Bronchial epithelial cell (primary cell): Measurements from ENCODE around the gene SRL. TPM values are rescaled to one million over a fixed set of nuclear protein-coding genes. Genes with fewer than 3 reads are reported as not detected.

Source experiments
- DNase-seq: peaks from one replicate; pipeline ENCODE4 v3.0.0-alpha.2; 2010; ENCODE audit warnings: low read depth
- FAIRE-seq: peaks from 2 replicates; lab custom pipeline; 2011; peaks lifted over from hg19 to GRCh38; lab: Jason Lieb, UNC
- H3K27me3 ChIP-seq: 2 replicates; pipeline ENCODE4 v1.5.1; 2011; ENCODE audit warnings: low read length; ENCODE audit not compliant: control insufficient read depth, insufficient read depth
- H3K36me3 ChIP-seq: 2 replicates; pipeline ENCODE4 v1.5.1; 2011; ENCODE audit warnings: low read length; ENCODE audit not compliant: control insufficient read depth, insufficient read depth
- H3K4me3 ChIP-seq: 2 replicates; pipeline ENCODE4 v1.5.1; 2011; ENCODE audit warnings: mild to moderate bottlenecking, low read depth, low read length, control low read depth
- total RNA-seq: library from RNA; depleted of rRNA; stranded (reverse); fragments of >200 nt; gene quantifications from 2 replicates; pipeline ENCODE4 v1.2.1, GENCODE V29; 2014
- TF ChIP-seq, protein P1 (sequence below): IDR thresholded peaks from 2 replicates; pipeline ENCODE4 v1.5.1; 2011; ENCODE audit warnings: mild to moderate bottlenecking, moderate library complexity, low read length, control low read depth, inconsistent platforms; ENCODE audit not compliant: insufficient read depth, severe bottlenecking

The SRL gene
- total RNA-seq, 1 donor from 2014 or later: not detected

DNA sequence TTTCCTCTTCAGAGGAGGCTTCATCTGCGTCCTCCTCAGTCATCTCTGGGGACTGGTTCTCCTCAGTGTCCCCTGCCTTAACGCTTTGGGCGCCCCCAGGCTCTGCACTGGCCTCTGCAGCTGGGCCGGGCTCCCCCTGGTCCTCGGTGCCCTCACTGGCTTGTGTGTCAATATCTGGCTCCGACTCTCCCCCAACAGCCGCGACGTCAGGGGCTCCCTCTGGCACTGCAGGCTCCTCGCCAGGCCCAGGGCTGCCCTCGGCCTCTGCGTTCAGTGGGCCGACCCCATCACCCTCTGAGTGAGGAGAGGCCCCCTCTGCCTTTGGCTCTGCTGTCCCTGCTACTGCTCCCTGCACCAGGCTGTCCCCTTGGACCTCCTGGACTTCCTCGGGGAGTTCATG is 34.7 kb downstream of the SRL start:
- FAIRE-seq (no peak), DNase-seq (no peak)
- TF ChIP-seq, protein P1, sequence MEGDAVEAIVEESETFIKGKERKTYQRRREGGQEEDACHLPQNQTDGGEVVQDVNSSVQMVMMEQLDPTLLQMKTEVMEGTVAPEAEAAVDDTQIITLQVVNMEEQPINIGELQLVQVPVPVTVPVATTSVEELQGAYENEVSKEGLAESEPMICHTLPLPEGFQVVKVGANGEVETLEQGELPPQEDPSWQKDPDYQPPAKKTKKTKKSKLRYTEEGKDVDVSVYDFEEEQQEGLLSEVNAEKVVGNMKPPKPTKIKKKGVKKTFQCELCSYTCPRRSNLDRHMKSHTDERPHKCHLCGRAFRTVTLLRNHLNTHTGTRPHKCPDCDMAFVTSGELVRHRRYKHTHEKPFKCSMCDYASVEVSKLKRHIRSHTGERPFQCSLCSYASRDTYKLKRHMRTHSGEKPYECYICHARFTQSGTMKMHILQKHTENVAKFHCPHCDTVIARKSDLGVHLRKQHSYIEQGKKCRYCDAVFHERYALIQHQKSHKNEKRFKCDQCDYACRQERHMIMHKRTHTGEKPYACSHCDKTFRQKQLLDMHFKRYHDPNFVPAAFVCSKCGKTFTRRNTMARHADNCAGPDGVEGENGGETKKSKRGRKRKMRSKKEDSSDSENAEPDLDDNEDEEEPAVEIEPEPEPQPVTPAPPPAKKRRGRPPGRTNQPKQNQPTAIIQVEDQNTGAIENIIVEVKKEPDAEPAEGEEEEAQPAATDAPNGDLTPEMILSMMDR: no peak
- Histone ChIP-seq H3K4me3 (no peak overlapping the region), H3K36me3 (no peaks in the 10 kb centered on the region), H3K27me3 (peaks cover 2% of the 10 kb centered on the region)

DNA sequence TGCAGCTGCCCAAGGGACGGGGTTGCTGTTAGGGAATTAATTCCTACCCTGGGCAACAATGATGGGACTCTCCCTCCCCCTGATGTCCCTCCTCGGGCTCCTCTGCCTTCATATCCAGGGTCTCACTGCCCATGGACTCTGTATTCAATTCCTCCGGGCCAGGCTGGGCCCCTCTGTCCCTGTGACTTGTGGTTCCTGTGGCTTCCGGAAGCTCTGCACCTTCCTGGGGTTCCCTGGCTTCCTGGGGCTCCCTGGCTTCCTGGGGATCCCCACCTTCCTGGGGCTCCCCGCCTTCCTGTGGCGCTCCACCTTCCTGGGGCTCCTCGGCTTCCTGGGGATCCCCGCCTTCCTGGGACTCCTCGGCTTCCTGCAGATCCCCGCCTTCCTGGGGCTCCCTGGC is 35.2 kb downstream of the SRL start:
- H3K36me3 ChIP-seq: no peaks in the 10 kb centered on the region
- no peak overlapping the region for H3K4me3 ChIP-seq
- FAIRE-seq: no peak
- TF ChIP-seq, protein P1: no peak
- no peak for DNase-seq
- peaks cover 2% of the 10 kb centered on the region for H3K27me3 ChIP-seq

DNA sequence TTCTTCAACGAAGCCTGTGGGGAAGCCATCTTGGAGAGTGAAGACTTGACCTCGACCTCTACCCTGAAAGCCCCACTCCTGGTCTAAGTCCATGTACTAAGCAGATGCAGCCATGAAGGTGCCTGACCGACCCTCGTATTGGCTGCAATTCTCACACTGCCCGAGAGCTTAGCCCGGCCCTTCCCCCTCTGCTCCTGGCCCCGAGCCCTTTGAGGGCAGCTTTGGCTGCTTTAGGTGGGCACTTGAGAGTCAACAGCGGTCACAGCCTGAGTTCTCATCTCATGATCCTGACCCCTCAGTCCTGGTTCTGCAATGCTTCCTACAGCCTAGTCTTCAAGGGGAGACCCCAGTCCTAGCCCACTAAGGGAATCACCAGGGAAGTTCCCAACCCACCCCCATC is 35.9 kb downstream of the SRL start:
- FAIRE-seq (no peak), DNase-seq (no peak)
- peaks cover 2% of the 10 kb centered on the region for H3K27me3 ChIP-seq
- no peaks in the 10 kb centered on the region for H3K36me3 ChIP-seq
- TF ChIP-seq, protein P1: no peak
- H3K4me3 ChIP-seq: no peak overlapping the region

DNA sequence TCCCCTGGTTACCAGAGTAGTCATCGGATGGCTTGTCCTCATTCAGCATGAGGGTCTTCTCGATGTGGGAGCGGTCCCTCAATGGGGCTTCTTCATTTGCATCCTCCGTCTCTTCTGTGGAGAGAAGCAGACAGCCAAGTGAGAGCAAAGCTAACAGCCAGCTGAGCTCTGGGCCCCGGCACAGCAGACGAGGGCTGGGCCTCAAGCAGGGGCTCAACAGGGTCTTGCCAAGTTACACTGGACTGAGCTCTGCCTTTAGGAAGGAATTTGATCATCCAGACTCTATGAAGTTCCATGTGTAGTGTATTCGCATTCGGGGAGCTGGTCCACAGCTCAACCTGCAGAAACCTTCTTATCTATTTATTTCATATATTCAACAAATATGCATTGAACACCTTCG is 37.4 kb downstream of the SRL start:
- DNase-seq (no peak), FAIRE-seq (no peak)
- Histone ChIP-seq H3K36me3 (no peaks in the 10 kb centered on the region), H3K27me3 (peaks cover 2% of the 10 kb centered on the region), H3K4me3 (no peak overlapping the region)
- TF ChIP-seq, protein P1: no peak

DNA sequence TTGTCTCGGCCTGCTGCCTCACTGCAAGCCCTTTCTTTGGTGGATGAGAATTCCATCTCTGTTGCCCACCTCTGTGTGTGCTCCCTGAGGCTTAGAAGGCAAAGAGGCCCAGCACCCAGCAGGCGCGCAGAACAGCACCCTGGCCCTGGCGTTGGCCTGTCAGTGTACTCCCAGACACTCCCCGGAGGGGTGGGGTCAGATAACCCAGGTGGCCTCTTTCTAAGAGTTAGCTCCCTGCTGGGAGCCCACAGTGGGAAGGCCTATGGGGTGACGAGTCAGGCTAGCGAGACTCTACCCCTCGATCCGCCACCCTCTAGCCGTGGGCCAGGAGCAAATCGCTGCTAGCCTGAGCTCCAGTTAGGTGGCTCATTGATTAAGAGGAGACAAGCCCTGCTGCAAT is 38.1 kb downstream of the SRL start:
- Histone ChIP-seq H3K27me3 (peaks cover 2% of the 10 kb centered on the region), H3K4me3 (no peak overlapping the region), H3K36me3 (no peaks in the 10 kb centered on the region)
- TF ChIP-seq, protein P1: no peak
- DNase-seq (no peak), FAIRE-seq (no peak)

DNA sequence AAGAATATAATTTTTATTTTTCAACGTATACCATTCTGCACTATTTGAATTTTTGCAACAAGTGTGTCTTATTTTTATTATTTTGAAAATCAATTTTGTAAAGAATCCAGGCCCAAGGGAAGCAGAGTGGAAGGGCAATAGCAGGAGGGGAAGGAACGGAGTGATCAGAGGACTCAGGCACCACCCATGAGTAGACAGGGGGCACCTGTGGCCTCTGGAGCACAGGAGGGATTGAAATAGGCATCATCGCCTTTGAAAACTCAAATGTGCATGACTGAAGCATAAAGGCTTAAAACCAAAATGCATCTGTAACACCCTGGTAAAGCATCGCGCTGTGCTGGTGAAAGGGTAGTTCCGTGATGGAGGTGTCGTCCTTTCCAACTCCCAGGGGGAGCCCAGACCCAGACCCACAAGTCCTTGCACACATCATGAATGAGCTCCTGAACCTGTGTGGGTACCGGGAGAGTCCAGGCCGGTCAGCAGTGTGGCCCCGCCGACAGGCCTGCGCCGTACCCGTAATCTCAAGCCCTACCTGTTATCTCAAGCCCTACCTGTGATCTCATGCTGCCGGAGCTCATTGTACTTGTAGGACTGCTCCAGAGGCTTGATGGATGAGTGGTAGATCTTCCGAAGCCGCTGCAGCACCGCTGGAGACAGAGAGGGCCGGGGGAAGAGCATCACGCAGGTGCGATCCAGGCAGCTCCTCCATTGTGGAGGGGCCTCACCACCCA is 39.1 kb downstream of the SRL start:
- DNase-seq (no peak), FAIRE-seq (no peak)
- H3K27me3 ChIP-seq: no peaks in the 10 kb centered on the region
- TF ChIP-seq, protein P1: no peak
- H3K4me3 ChIP-seq: no peak overlapping the region
- H3K36me3 ChIP-seq: no peaks in the 10 kb centered on the region
